ENCODE measurements around the gene CYP8B1. TPM values are rescaled to one million over a fixed set of nuclear protein-coding genes. Genes with fewer than 3 reads are reported as not detected.

CYP8B1 gene
- polyA plus RNA-seq, 3 donors, result 0.01 TPM; not detected in 2

DNA sequence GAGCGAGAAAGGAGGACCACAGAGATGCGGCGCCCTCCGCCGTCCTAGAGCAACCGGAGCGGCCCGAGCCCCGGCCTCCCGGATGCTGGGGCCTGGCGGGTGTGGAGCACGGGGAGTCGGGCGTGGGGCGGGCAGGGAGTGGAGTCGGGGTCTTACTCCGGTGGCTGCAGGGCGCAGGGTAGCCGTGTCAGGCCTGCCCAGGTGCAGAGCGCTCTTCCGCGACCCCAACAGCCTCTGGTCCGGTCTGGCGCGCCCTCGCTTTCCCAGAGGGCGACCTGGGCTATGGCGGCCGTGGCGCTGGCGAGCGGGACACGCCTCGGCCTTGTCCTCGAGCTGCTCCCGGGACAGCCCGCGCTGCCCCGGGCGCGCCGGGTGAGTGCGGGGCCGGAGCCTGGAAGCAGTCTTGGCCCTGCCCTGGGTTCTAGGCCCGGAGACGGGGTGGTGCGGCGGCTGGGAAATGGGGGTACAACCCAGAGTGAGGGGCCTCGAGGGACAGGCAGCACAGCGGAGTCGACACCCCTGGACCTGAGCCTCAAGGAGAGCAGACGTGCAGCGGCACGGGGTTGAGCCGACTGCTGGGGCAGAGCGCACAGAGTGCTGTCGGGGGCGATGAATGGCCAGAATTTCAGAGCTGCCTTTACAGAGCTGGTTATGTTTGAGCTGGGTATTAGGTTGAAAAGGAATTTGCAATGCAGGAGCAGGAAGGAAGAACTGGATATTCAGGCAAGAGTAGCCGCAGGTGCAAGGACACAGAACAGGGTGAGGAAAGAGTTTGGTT is 30.6 kb upstream of the CYP8B1 start, which contains the start of gene ZNF662:
ZNF662 (plus strand) TSS at position 73 of the 778 bp plus-strand sequence. CDS start 1,973 bp downstream, outside the sequence.
- H3K27ac ChIP-seq (ENCODE audit: low read depth in 1 of 2, low read length in 2 of 2), result no peak within 1 kb of the TSS
- H4K20me1 ChIP-seq (ENCODE audit: insufficient read depth, low read length), result no peaks in the 10 kb centered on the region
- peak within 1 kb of the TSS; percentile 15 to 71 (median 44) for H3K4me3 ChIP-seq (replicated peaks in 1 of 3; ENCODE audit: low read depth in 2 of 3, low read length in 3 of 3)
- H3K79me2 ChIP-seq (ENCODE audit: insufficient read depth, low read length), result no peaks in the 10 kb centered on the region
- H3K9me3 Mint-ChIP-seq, result peaks cover 14 to 36% (median 21%) of the 10 kb centered on the region in 7 donors
- H3K27me3 ChIP-seq (ENCODE audit: control insufficient read depth in 2 of 2, insufficient read depth in 2 of 2, low read length in 2 of 2), result peaks cover 14 to 26% of the 10 kb centered on the region in 2 donors
- H3K36me3 ChIP-seq (replicated peaks in 1 of 2; ENCODE audit: control insufficient read depth in 1 of 2, insufficient read depth in 2 of 2, low read length in 2 of 2), result no peaks in the 10 kb centered on the region
- H3K4me3 Mint-ChIP-seq, result peak within 1 kb of the TSS; percentile 72 to 85
- TF ChIP-seq, protein P1, sequence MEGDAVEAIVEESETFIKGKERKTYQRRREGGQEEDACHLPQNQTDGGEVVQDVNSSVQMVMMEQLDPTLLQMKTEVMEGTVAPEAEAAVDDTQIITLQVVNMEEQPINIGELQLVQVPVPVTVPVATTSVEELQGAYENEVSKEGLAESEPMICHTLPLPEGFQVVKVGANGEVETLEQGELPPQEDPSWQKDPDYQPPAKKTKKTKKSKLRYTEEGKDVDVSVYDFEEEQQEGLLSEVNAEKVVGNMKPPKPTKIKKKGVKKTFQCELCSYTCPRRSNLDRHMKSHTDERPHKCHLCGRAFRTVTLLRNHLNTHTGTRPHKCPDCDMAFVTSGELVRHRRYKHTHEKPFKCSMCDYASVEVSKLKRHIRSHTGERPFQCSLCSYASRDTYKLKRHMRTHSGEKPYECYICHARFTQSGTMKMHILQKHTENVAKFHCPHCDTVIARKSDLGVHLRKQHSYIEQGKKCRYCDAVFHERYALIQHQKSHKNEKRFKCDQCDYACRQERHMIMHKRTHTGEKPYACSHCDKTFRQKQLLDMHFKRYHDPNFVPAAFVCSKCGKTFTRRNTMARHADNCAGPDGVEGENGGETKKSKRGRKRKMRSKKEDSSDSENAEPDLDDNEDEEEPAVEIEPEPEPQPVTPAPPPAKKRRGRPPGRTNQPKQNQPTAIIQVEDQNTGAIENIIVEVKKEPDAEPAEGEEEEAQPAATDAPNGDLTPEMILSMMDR (IDR thresholded peaks at IDR 0.05), result no peak
- H2AFZ ChIP-seq (ENCODE audit: insufficient read depth, low read depth, low read length, poor library complexity, severe bottlenecking), result peak within 1 kb of the TSS; percentile 84
- peak within 1 kb of the TSS; percentile 56 for H3K9ac ChIP-seq (ENCODE audit: insufficient read depth, low read length, poor library complexity, severe bottlenecking)
- peak within 1 kb of the TSS in 2 of 7 donors; percentile 3 to 60 for H3K27ac Mint-ChIP-seq
- peak within 1 kb of the TSS; percentile 78 for H3K4me2 ChIP-seq (replicated peaks; ENCODE audit: extremely low read depth, low read length, poor library complexity, severe bottlenecking)
- H3K4me1 Mint-ChIP-seq, result peaks cover 16% of the 10 kb centered on the region
- peaks cover 0 to 13% of the 10 kb centered on the region in 2 donors for H3K9me3 ChIP-seq (replicated peaks in 1 of 2; ENCODE audit: control insufficient read depth in 1 of 2, insufficient read depth in 1 of 2, low read length in 2 of 2)
- H3K27me3 Mint-ChIP-seq (ENCODE audit: low read depth in 3 of 3), result peaks cover 32 to 34% (median 32%) of the 10 kb centered on the region in 3 donors
- peaks cover 12% of the 10 kb centered on the region in 2 donors for H3K4me1 ChIP-seq (ENCODE audit: control insufficient read depth in 1 of 2, insufficient read depth in 2 of 2, low read length in 2 of 2)
- intact Hi-C loops (cut with micrococcal nuclease), result no loop called here
- under 1% methylated on average over 59 of the region's 59 CpGs for WGBS (ENCODE audit: insufficient coverage)
- no peak for DNase-seq
- H3K36me3 Mint-ChIP-seq, result peaks cover 9 to 11% of the 10 kb centered on the region in 2 donors

DNA sequence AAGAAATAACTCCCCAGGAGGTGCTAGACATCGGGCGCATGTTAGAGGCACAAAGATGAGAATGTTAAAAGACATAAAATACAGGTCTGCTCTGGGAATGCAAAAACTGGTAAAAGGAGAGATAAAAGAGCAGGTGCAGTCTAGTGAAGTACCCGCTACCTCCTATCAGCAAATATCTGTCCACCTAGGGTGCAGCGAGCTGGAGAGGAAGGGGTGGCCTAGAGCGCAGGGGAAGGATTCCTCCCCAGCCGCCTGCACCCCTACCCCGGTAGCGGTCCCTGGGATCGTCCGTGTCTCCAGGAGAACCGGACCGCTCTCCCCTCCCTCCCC is 30.0 kb upstream of the CYP8B1 start:
- Mint-ChIP-seq H3K9me3 (peaks cover 12 to 38% (median 21%) of the 10 kb centered on the region in 7 donors), H3K27me3 (ENCODE audit: low read depth in 3 of 3) (peaks cover 32 to 34% (median 32%) of the 10 kb centered on the region in 3 donors), H3K27ac (peak overlapping the region in 1 of 7 donors; percentile 22), H3K4me3 (peak overlapping the region; percentile 72 to 85), H3K4me1 (peaks cover 16% of the 10 kb centered on the region), H3K36me3 (peaks cover 9 to 11% of the 10 kb centered on the region in 2 donors)
- Histone ChIP-seq H3K79me2 (ENCODE audit: insufficient read depth, low read length) (no peaks in the 10 kb centered on the region), H3K4me1 (ENCODE audit: control insufficient read depth in 1 of 2, insufficient read depth in 2 of 2, low read length in 2 of 2) (peaks cover 12% of the 10 kb centered on the region in 2 donors), H3K27me3 (ENCODE audit: control insufficient read depth in 2 of 2, insufficient read depth in 2 of 2, low read length in 2 of 2) (peaks cover 14 to 26% of the 10 kb centered on the region in 2 donors), H3K9me3 (replicated peaks in 1 of 2; ENCODE audit: control insufficient read depth in 1 of 2, insufficient read depth in 1 of 2, low read length in 2 of 2) (peaks cover 0 to 13% of the 10 kb centered on the region in 2 donors), H2AFZ (ENCODE audit: insufficient read depth, low read depth, low read length, poor library complexity, severe bottlenecking) (peak overlapping the region; percentile 84), H3K36me3 (replicated peaks in 1 of 2; ENCODE audit: control insufficient read depth in 1 of 2, insufficient read depth in 2 of 2, low read length in 2 of 2) (no peaks in the 10 kb centered on the region), H3K27ac (ENCODE audit: low read depth in 1 of 2, low read length in 2 of 2) (no peak overlapping the region), H3K9ac (ENCODE audit: insufficient read depth, low read length, poor library complexity, severe bottlenecking) (peak overlapping the region; percentile 56), H4K20me1 (ENCODE audit: insufficient read depth, low read length) (no peaks in the 10 kb centered on the region), H3K4me2 (replicated peaks; ENCODE audit: extremely low read depth, low read length, poor library complexity, severe bottlenecking) (peak overlapping the region; percentile 78), H3K4me3 (replicated peaks in 1 of 3; ENCODE audit: low read depth in 2 of 3, low read length in 3 of 3) (peak overlapping the region in 2 of 3 experiments; percentile 44 to 71)
- TF ChIP-seq, protein P1 (IDR thresholded peaks at IDR 0.05), result no peak
- WGBS (ENCODE audit: insufficient coverage), result 0% methylated on average over 6 of the region's 12 CpGs
- no peak for DNase-seq
- intact Hi-C loops (cut with micrococcal nuclease), result no loop called here
